Left renal pelvis (tissue), 4 donors: ENCODE measurements around the gene FAM227B. TPM values are rescaled to one million over a fixed set of nuclear protein-coding genes. Genes with fewer than 3 reads are reported as not detected.

Source experiments
- DNase-seq, 4 donors: peaks; one replicate each; pipeline ENCODE4 v3.0.0-alpha.2; 2013; ENCODE audit warnings: low read depth in 4 of 4, low spot score in 3 of 4
- polyA plus RNA-seq, 4 donors: library from polyadenylated mRNA; unstranded; fragments of 120-200 nt; gene quantifications; one replicate each; pipeline ENCODE4 v1.2.1, GENCODE V29; 2013; ENCODE audit not compliant: insufficient read length in 4 of 4

Gene FAM227B
- polyA plus RNA-seq, 4 donors = 8.7 to 22.3 (median 18.4) TPM

GRCh38 chr15:49309889-49310288, 310.7 kb downstream of the FAM227B start:
- no peak for DNase-seq

- no peak for DNase-seq
These were observed 311.9 kb downstream of the FAM227B start for GRCh38 chr15:49308686-49309085.

- no peak for DNase-seq
These were observed 314.1 kb downstream of the FAM227B start for GRCh38 chr15:49306551-49306950.

- no peak for DNase-seq
These were observed 317.6 kb downstream of the FAM227B start for GRCh38 chr15:49303003-49303402.

- DNase-seq = no peak
These were observed 319.1 kb downstream of the FAM227B start for GRCh38 chr15:49301562-49301961.

- no peak for DNase-seq
These were observed 319.8 kb downstream of the FAM227B start for GRCh38 chr15:49300856-49301255.

- DNase-seq = no peak
These were observed 323.0 kb downstream of the FAM227B start for GRCh38 chr15:49297584-49297983.

GRCh38 chr15:49296258-49296657, 324.4 kb downstream of the FAM227B start:
- DNase-seq = no peak

- no peak for DNase-seq
These were observed 326.7 kb downstream of the FAM227B start for GRCh38 chr15:49293941-49294340.

- peak in 2 of 4 donors; percentile 10 to 15 for DNase-seq
These were observed 330.4 kb downstream of the FAM227B start for GRCh38 chr15:49290191-49290590.

GRCh38 chr15:49288391-49288790, 332.2 kb downstream of the FAM227B start:
- no peak for DNase-seq

- no peak for DNase-seq
These were observed 333.1 kb downstream of the FAM227B start for GRCh38 chr15:49287481-49287880.

- no peak for DNase-seq
These were observed 333.8 kb downstream of the FAM227B start for GRCh38 chr15:49286649-49287404.

GRCh38 chr15:49282366-49282765, 338.3 kb downstream of the FAM227B start:
- DNase-seq = no peak

GRCh38 chr15:49279521-49280456, 340.8 kb downstream of the FAM227B start:
- no peak for DNase-seq

- DNase-seq = no peak
These were observed 341.9 kb downstream of the FAM227B start for GRCh38 chr15:49278751-49279150.

Other genes with a start within 250 kb of the FAM227B start
- 100 to 1,000 TPM in 1 of 4 donors, 10 to 100 TPM in 3; 15.0 to 155 (median 33.4) TPM for gene FGF7, start 197.6 kb downstream of the FAM227B start, polyA plus RNA-seq
- 10 to 100 TPM; 35.7 to 63.7 (median 42.1) TPM for gene DTWD1, start 230 bp upstream of the FAM227B start, polyA plus RNA-seq